Iris pigment epithelial cell (primary cell): ENCODE measurements around the gene MCU.
A peak's percentile ranks its signal among the peaks of the same experiment; 100 is the strongest.
"Not testable (repeated sequence)": the region's sequence is repeated elsewhere in the genome, so short reads cannot be mapped to it uniquely, and the experiment has no call there.

Experiments
- DNase-seq: peaks from one replicate; pipeline ENCODE4 v3.0.0-alpha.2; 2011; ENCODE audit warnings: low read depth

MCU gene

GRCh38 chr10:72691863-72692743, at the start of gene MCU:
MCU (plus strand) TSS chr10:72692143; CDS start chr10:72692152, 9 bp downstream.
- peak; percentile 96 for DNase-seq

GRCh38 chr10:72642318-72642717, 49.6 kb upstream of the MCU start:
- no peak for DNase-seq

- DNase-seq, result no peak
These were observed 46.6 kb upstream of the MCU start for GRCh38 chr10:72645263-72645858.

- not testable (repeated sequence) for DNase-seq
These were observed 45.0 kb upstream of the MCU start for GRCh38 chr10:72646971-72647370.

- no peak for DNase-seq
These were observed 43.6 kb upstream of the MCU start for GRCh38 chr10:72648301-72648700.

- no peak for DNase-seq
These were observed 42.7 kb upstream of the MCU start for GRCh38 chr10:72649291-72649690.

- no peak for DNase-seq
These were observed 38.4 kb upstream of the MCU start for GRCh38 chr10:72653383-72654096.

- no peak for DNase-seq
These were observed 37.2 kb upstream of the MCU start for GRCh38 chr10:72654720-72655119.

- DNase-seq, result no peak
These were observed 33.1 kb upstream of the MCU start for GRCh38 chr10:72658696-72659400.

- DNase-seq, result no peak
These were observed 32.2 kb upstream of the MCU start for GRCh38 chr10:72659694-72660093.

GRCh38 chr10:72660220-72660619, 31.7 kb upstream of the MCU start:
- no peak for DNase-seq

- DNase-seq, result no peak
These were observed 30.5 kb upstream of the MCU start for GRCh38 chr10:72661431-72661830.

GRCh38 chr10:72663971-72664370, 28.0 kb upstream of the MCU start:
- no peak for DNase-seq

GRCh38 chr10:72665925-72666324, 26.0 kb upstream of the MCU start:
- DNase-seq, result peak; percentile 26

GRCh38 chr10:72667207-72667864, 24.6 kb upstream of the MCU start:
- no peak for DNase-seq

- DNase-seq, result no peak
These were observed 18.7 kb upstream of the MCU start for GRCh38 chr10:72673280-72673679.

GRCh38 chr10:72674174-72674573, 17.8 kb upstream of the MCU start:
- DNase-seq, result not testable (repeated sequence)

GRCh38 chr10:72679838-72680241, 12.1 kb upstream of the MCU start:
- no peak for DNase-seq

- peak; percentile 10 for DNase-seq
These were observed 9.3 kb upstream of the MCU start for GRCh38 chr10:72682638-72683037.

- no peak for DNase-seq
These were observed 6.5 kb upstream of the MCU start for GRCh38 chr10:72685264-72685921.

GRCh38 chr10:72686430-72686829, 5.5 kb upstream of the MCU start:
- DNase-seq, result not testable (repeated sequence)
